Nephron progenitor cell (in vitro differentiated cells): ENCODE results near the gene GTF2H2C.
A peak's percentile ranks its signal among the peaks of the same experiment; 100 is the strongest.
"Not testable (repeated sequence)": the region's sequence is repeated elsewhere in the genome, so short reads cannot be mapped to it uniquely, and the experiment has no call there.

Experiments
- DNase-seq: peaks from one replicate; pipeline ENCODE4 v3.0.0; 2021
- H3K27ac Mint-ChIP-seq: 2 replicates; pipeline ENCODE4 v1.8.0; 2021; ENCODE audit warnings: mild to moderate bottlenecking, moderate library complexity, mixed read lengths
- H3K27me3 Mint-ChIP-seq: 2 replicates; pipeline ENCODE4 v1.8.0; 2021; ENCODE audit warnings: mild to moderate bottlenecking, low read depth, mixed read lengths; ENCODE audit not compliant: poor library complexity
- H3K36me3 Mint-ChIP-seq: 2 replicates; pipeline ENCODE4 v1.8.0; 2021; ENCODE audit warnings: low read depth, mixed read lengths
- H3K4me1 Mint-ChIP-seq: 2 replicates; pipeline ENCODE4 v1.8.0; 2021; ENCODE audit warnings: mixed read lengths
- H3K4me3 Mint-ChIP-seq: 2 replicates; pipeline ENCODE4 v1.8.0; 2021; ENCODE audit warnings: mild to moderate bottlenecking, moderate library complexity, mixed read lengths
- H3K9me3 Mint-ChIP-seq: 2 replicates; pipeline ENCODE4 v1.8.0; 2021; ENCODE audit warnings: mild to moderate bottlenecking, moderate library complexity, mixed read lengths
- TF ChIP-seq, protein P1 (sequence below): fragments of 200-600 bp; sonication (generic); IDR thresholded peaks from 2 replicates; pipeline ENCODE4 v1.5.0; 2021; ENCODE audit warnings: antibody characterized with exemption

GTF2H2C gene

DNA sequence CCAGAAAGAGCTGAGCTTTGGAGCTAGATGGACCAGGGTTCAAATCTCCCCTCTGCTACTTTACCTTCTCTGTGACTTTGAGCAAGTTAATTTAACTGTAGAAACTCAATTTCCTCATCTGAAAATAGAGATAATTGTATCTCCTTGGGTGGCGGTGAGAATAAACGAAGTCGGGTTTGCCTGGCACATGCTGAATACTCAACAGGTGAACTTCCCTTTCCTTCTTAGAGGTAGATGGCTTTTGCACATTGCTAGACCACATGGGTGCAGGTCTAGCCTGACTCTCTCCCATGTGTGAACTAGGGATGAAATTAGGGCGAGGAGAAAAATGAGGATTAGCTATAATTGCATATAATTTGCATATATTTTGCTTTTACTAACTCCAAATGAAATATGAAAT, 31.4 kb upstream of the GTF2H2C start:
- TF ChIP-seq, protein P1, sequence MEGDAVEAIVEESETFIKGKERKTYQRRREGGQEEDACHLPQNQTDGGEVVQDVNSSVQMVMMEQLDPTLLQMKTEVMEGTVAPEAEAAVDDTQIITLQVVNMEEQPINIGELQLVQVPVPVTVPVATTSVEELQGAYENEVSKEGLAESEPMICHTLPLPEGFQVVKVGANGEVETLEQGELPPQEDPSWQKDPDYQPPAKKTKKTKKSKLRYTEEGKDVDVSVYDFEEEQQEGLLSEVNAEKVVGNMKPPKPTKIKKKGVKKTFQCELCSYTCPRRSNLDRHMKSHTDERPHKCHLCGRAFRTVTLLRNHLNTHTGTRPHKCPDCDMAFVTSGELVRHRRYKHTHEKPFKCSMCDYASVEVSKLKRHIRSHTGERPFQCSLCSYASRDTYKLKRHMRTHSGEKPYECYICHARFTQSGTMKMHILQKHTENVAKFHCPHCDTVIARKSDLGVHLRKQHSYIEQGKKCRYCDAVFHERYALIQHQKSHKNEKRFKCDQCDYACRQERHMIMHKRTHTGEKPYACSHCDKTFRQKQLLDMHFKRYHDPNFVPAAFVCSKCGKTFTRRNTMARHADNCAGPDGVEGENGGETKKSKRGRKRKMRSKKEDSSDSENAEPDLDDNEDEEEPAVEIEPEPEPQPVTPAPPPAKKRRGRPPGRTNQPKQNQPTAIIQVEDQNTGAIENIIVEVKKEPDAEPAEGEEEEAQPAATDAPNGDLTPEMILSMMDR: no peak
- no peak for DNase-seq
- H3K4me3 Mint-ChIP-seq: no peak overlapping the region
- no peaks in the 10 kb centered on the region for H3K4me1 Mint-ChIP-seq
- H3K27ac Mint-ChIP-seq: no peak overlapping the region
- H3K9me3 Mint-ChIP-seq: no peaks in the 10 kb centered on the region
- H3K27me3 Mint-ChIP-seq: peaks cover 4% of the 10 kb centered on the region
- H3K36me3 Mint-ChIP-seq: no peaks in the 10 kb centered on the region

DNA sequence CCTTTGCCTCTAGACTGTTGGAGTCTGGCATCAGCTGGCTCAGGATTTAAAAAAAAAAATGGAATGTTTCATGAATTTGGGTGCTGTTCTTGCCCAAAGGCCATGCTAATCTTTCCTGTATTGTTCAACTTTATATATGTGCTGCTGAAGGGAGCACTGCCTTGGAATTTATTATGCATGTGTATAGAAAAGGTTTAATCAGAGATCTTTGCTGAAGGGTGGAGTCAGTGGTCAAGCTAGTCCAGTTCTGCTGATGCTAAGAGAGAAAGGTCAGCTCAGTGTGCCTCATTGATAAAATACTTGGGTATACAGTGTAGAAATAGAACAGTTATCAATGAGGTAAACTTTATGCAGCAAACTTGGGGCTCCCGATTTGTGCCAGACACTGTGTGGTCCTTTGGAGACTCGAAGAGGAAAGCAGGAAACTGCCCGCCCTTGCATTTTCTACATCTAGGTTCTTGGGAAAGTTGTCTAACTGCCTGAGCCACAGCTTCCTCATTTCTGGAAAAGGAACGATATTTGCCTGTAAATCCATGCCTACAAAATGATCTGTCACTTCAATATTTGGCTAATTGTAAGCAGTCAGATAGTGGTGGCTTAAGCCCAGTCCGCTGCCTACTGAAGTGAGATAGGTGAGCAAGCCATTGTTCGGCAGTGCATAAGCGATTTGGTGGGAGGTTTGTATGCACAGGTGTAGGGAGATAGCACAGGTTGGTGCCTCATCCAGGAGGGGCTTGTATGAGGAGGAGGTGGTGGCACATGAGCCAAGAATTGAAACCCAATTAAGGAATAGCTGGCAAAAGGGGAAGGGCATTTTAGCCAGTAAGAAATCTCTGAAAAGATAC, 29.2 kb upstream of the GTF2H2C start:
- Mint-ChIP-seq H3K27ac (peak overlapping the region; percentile 50), H3K9me3 (no peaks in the 10 kb centered on the region), H3K4me3 (no peak overlapping the region), H3K4me1 (no peaks in the 10 kb centered on the region), H3K27me3 (peaks cover 4% of the 10 kb centered on the region), H3K36me3 (no peaks in the 10 kb centered on the region)
- TF ChIP-seq, protein P1: no peak
- DNase-seq: no peak

DNA sequence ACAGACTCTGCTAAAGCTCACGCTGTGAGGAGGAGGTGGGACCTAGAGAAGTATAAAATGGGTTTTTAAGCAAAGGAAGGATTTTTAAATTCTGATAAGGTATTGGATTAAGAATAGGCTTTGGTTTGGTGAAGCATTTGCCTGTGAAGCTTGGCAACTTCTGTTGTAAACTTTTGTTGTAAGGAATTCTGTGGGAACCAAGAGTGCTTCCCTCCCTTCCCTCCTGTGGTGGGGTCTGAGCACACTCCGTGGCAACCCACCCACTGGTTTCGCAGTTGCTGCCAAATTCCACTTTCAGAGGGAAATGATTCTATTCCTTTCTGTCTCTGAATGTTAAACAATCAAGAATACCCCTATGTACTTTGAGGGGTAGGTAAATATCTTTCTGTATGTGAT, 28.6 kb upstream of the GTF2H2C start:
- Mint-ChIP-seq H3K4me1 (no peaks in the 10 kb centered on the region), H3K27me3 (peaks cover 4% of the 10 kb centered on the region), H3K9me3 (no peaks in the 10 kb centered on the region), H3K27ac (peak overlapping the region; percentile 50), H3K4me3 (no peak overlapping the region), H3K36me3 (no peaks in the 10 kb centered on the region)
- no peak for DNase-seq
- TF ChIP-seq, protein P1: no peak

DNA sequence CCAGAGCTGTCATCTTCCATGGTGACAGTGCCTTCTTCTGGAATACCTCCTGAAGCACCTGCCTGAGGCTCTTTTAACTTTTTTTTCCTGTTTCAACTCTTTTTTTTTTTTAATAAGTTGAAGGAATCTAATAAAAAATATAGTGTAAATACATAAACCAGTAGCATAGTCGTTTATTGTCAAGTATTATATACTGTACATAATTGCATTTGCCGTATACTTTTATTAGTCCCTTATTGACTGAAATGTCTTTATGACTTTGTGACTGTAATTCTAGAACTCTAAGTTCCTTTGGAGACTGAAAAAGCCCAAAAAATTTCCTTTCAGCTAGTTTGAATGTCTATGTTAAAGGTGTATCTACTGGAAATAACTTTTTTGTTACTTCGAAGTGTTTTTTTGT, 22.1 kb upstream of the GTF2H2C start:
- not testable (repeated sequence) for H3K4me1 Mint-ChIP-seq

DNA sequence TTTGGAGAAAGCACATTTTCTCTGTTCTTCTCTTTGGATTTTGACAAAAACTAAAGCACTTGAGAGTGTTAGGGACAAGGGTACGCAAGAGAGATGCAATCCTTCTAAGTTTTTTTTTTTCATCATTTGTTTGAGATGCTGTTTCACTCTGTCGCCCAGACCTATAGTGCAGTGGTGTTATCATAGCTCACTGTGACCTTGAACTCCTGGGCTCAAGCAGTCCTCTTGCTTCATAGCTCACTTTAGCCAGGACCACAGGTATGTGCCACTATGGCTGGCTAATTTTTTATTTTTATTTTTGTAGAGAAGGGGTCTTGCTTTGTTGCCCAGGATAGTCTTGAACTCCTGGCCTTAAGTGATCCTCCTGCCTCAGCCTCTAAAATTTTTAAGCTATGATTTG, 21.3 kb upstream of the GTF2H2C start:
- not testable (repeated sequence) for H3K9me3 Mint-ChIP-seq, H3K36me3 Mint-ChIP-seq, H3K27ac Mint-ChIP-seq, DNase-seq, H3K4me3 Mint-ChIP-seq, H3K4me1 Mint-ChIP-seq, H3K27me3 Mint-ChIP-seq

More for the DNA sequence above, 22.1 kb upstream of the GTF2H2C start:
- not testable (repeated sequence) for H3K36me3 Mint-ChIP-seq, DNase-seq, H3K4me3 Mint-ChIP-seq, H3K27ac Mint-ChIP-seq, H3K9me3 Mint-ChIP-seq, H3K27me3 Mint-ChIP-seq

DNA sequence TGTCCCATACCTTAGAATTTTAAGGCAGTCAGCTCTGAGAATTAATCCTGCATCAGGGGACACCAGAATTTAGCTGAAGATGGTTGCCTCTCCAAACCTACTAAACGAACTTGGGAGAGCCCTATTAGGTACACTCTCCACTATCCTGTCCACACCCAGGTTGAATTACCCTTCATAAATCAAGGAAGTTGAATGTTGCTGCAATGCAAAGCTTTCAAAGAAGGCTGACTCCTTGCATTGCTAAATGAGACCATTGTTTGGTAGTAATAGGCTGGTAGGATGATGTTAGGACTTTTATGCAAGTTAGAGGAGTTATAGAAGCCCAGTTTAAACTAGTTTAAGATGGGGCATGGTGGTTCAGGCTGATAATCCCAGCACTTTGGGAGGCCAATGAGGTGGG, 18.6 kb upstream of the GTF2H2C start:
- H3K4me1 Mint-ChIP-seq, DNase-seq, H3K4me3 Mint-ChIP-seq, H3K27ac Mint-ChIP-seq, H3K27me3 Mint-ChIP-seq, H3K36me3 Mint-ChIP-seq, H3K9me3 Mint-ChIP-seq: not testable (repeated sequence)

DNA sequence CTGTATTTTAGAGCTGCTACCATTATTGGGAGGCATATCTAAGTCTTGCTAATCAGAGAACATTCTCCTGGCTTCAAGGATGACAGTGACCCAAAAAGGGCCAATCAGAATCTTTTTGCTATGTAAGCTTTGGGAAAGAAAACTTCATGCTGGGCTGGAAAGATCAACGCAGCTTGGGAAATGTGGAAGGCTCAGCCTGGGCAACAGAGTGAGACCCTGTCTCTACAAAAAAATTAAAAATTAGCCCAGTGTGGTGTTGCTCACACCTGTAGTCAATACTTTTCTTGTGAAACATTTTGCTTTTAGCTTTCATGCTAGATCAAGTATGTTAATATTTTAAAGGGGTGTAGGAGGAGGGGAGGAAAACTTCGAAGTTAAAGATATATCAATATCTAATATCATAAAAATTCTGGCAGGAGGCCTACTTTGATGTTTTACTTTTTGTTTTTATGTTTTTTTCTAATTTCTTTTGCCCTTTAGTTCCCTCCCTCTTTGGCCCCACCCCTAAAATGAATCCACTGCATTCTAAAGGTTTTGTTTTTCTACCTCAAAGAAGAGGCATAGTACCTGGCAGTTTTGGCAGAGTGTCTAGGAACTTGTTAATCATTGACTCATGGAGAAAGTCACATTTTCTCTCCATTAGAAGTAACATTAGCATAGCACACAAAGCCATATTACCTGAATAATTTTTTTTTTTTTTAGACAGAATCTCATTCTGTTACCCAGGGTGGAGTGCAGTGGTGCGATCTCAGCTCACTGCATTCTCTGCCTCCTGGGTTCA, 17.0 kb upstream of the GTF2H2C start:
- H3K4me3 Mint-ChIP-seq, H3K27me3 Mint-ChIP-seq, H3K27ac Mint-ChIP-seq, H3K36me3 Mint-ChIP-seq, DNase-seq, H3K4me1 Mint-ChIP-seq, H3K9me3 Mint-ChIP-seq: not testable (repeated sequence)

DNA sequence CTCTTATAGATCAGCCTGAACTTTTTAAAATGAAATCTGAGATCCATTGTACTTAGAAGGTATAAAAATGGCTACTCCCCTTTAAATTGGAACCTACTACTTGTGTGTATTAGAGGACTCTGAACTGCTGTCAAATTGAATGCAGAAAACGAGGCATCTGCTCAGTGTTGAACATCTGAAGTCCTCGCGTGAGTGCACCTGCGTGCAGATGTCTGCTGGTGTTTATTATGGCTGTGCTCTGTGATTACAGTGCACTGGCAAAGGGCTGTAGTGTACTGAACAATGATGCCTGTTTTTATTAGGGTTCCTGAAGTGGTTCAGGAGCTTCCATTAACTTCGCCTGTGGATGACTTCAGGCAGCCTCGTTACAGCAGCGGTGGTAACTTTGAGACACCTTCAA, 15.4 kb upstream of the GTF2H2C start:
- not testable (repeated sequence) for H3K27me3 Mint-ChIP-seq, H3K4me1 Mint-ChIP-seq, DNase-seq, H3K27ac Mint-ChIP-seq, H3K4me3 Mint-ChIP-seq, H3K36me3 Mint-ChIP-seq, H3K9me3 Mint-ChIP-seq

DNA sequence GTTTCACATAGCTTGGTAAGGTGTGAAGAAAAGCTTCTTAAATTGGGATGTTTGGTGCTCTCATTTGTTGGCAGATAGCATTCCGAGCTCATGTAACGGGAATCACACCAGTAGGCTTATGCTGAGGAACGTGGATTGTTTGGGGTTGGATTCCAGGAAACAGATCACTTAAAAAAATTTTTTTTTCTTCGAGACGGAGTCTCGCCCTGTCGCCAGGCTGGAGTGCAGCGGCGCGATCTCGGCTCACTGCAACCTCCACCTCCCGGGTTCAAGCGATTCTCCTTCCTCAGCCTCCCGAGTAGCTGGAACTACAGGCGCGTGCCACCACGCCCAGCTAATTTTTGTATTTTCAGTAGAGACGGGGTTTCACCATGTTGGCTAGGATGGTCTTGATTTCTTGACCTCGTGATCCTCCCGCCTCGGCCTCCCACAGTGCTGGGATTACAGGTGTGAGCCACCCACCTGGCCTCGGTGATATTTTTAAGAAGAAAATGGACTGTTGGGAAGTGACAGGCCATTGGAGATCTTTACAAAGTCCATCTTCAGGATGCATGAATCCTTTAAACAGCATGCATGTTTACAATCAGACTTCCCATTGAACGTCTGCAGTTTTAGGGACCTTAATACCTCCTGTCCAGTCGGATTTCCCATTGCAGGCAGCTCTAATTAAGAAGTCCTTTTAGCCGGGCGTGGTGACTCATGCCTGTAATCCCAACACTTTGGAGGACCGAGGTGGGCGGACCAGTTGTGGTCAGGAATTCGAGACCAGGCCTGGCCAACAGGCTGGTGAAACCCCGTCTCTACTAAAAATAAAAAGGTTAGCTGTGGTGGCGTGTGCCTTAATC, 818 bp downstream of the GTF2H2C start:
- not testable (repeated sequence) for H3K4me1 Mint-ChIP-seq, H3K9me3 Mint-ChIP-seq, H3K36me3 Mint-ChIP-seq, H3K27ac Mint-ChIP-seq, DNase-seq, H3K27me3 Mint-ChIP-seq
- H3K4me3 Mint-ChIP-seq: peak overlapping the region; percentile 71

DNA sequence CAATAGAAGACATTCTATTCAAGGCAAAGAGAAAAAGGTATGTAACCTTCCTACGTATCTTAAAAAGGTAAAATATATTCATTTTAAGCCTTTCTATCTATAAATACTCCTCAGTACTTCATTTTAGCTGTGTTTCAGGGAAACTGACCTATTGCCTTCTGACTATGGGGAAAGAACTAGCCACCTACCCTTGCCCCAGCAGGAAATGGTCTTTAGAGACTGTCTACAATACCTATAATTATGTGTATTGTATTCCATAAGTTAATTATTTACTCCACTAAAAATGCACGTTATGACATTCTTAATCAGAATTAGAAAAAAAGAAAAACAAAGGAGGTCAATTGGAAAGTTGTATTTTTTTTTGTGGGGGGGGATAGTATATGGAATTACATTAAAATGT, 6.2 kb downstream of the GTF2H2C start:
- H3K27ac Mint-ChIP-seq, H3K36me3 Mint-ChIP-seq, H3K4me1 Mint-ChIP-seq, DNase-seq, H3K4me3 Mint-ChIP-seq, H3K27me3 Mint-ChIP-seq, H3K9me3 Mint-ChIP-seq: not testable (repeated sequence)

DNA sequence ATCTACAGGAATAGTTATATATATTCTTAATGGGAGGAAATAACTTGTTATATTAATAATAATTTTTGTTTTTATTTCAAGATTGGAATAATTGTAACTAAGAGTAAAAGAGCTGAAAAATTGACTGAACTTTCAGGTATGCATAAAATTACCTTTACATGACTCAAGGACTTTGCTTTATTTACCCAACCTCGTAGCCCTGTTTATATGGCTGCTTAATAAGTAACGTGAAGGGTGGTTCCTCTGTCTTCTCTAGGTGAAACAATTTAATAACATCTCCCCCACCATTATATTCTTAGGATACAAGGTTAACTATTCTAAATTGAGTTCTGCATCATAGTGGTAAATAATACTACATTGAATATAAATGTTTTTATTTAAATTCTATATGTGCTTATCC, 8.1 kb downstream of the GTF2H2C start:
- not testable (repeated sequence) for H3K36me3 Mint-ChIP-seq, H3K4me1 Mint-ChIP-seq, H3K9me3 Mint-ChIP-seq, H3K27me3 Mint-ChIP-seq, H3K4me3 Mint-ChIP-seq, H3K27ac Mint-ChIP-seq, DNase-seq
